ENCODE results near the gene CITED2.

DNA sequence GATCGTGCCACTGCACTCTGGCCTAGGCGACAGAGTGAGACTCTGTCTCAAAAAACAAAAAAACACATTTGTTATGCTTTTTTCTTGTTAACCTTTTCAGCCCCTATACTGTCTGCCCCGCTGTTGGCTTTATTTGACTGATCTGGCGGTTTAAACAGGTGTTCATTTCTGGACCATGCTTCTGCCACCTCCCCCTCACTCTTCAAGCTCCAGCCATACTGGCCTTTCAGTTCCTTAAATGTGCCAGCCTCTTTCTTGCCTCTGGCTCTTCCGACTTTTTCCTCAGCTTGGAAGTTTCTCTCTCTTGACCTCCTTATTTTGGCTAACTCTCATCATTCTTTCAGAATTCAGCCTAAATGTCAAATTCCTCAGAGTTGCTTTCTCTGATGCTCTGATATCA lies 47.4 kb downstream of the CITED2 start:
- TF ChIP-seq, protein P1, sequence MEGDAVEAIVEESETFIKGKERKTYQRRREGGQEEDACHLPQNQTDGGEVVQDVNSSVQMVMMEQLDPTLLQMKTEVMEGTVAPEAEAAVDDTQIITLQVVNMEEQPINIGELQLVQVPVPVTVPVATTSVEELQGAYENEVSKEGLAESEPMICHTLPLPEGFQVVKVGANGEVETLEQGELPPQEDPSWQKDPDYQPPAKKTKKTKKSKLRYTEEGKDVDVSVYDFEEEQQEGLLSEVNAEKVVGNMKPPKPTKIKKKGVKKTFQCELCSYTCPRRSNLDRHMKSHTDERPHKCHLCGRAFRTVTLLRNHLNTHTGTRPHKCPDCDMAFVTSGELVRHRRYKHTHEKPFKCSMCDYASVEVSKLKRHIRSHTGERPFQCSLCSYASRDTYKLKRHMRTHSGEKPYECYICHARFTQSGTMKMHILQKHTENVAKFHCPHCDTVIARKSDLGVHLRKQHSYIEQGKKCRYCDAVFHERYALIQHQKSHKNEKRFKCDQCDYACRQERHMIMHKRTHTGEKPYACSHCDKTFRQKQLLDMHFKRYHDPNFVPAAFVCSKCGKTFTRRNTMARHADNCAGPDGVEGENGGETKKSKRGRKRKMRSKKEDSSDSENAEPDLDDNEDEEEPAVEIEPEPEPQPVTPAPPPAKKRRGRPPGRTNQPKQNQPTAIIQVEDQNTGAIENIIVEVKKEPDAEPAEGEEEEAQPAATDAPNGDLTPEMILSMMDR (conservative IDR thresholded peaks at IDR 0.05; ENCODE audit: low read length): no peak
- no peak for TF ChIP-seq EZH2phosphoT487 (IDR thresholded peaks at IDR 0.05; ENCODE audit: borderline replicate concordance)

Data from Loucy (cell line).